SU-DHL-6 (cell line): ENCODE results near the gene RPL18.

Experiments used
- H2AFZ ChIP-seq: fragments of 200-600 bp; sonication (generic); 2 replicates; pipeline ENCODE4 v1.6.1; 2014; ENCODE audit warnings: low read depth, mild to moderate bottlenecking, moderate library complexity, mixed read lengths, antibody characterized with exemption, low read length; ENCODE audit not compliant: severe bottlenecking
- H3F3A ChIP-seq: fragments of 200-600 bp; shearing (Covaris generic); 2 replicates; pipeline ENCODE4 v1.6.0; 2016; ENCODE audit warnings: antibody characterized with exemption, mild to moderate bottlenecking; ENCODE audit not compliant: insufficient read depth
- H3K27ac ChIP-seq: fragments of 200-600 bp; sonication (generic); 2 replicates; pipeline ENCODE4 v1.5.1; 2016; ENCODE audit warnings: low read depth, mild to moderate bottlenecking, low read length, moderate library complexity, mixed read lengths
- H3K27me3 ChIP-seq: fragments of 200-600 bp; sonication (generic), shearing (Covaris generic); 2 replicates; pipeline ENCODE4 v1.6.0; 2014; ENCODE audit warnings: mild to moderate bottlenecking, low read length
- H3K36me3 ChIP-seq: fragments of 200-600 bp; sonication (generic); 2 replicates; pipeline ENCODE4 v1.6.1; 2014; ENCODE audit warnings: mild to moderate bottlenecking, low read length, mixed read lengths
- H3K4me2 ChIP-seq: fragments of 300-600, 200-600 bp; shearing (Covaris generic), sonication (generic); 2 replicates; pipeline ENCODE4 v1.6.0; 2014; ENCODE audit warnings: low read length, low read depth, mild to moderate bottlenecking; ENCODE audit not compliant: poor library complexity, severe bottlenecking
- H3K4me3 ChIP-seq: fragments of 200-600 bp; sonication (generic); 2 replicates; pipeline ENCODE4 v1.5.1; 2014; ENCODE audit warnings: antibody characterized with exemption, low read length, mild to moderate bottlenecking, mixed read lengths; ENCODE audit not compliant: insufficient read depth, poor library complexity, severe bottlenecking
- H3K79me2 ChIP-seq: fragments of 200-600 bp; sonication (generic); 2 replicates; pipeline ENCODE4 v1.6.1; 2014; ENCODE audit warnings: mild to moderate bottlenecking, low read length, moderate library complexity; ENCODE audit not compliant: insufficient read depth
- H3K9ac ChIP-seq: fragments of 200-600 bp; sonication (generic); 2 replicates; pipeline ENCODE4 v1.7.0; 2014; ENCODE audit warnings: mild to moderate bottlenecking, low read length
- H3K9me2 ChIP-seq: fragments of 200-600 bp; sonication (generic); replicated peaks from 2 replicates; pipeline ENCODE4 v1.6.1; 2014; ENCODE audit warnings: low read length; ENCODE audit not compliant: insufficient read depth
- H3K9me3 ChIP-seq: fragments of 200-600 bp; sonication (generic); 2 replicates; pipeline ENCODE4 v1.6.1; 2014; ENCODE audit warnings: low read length, mixed read lengths; ENCODE audit not compliant: insufficient read depth
- H4K20me1 ChIP-seq: fragments of 200-600 bp; sonication (generic); 2 replicates; pipeline ENCODE4 v1.6.1; 2014; ENCODE audit warnings: low read depth, mild to moderate bottlenecking, antibody characterized with exemption, low read length, moderate library complexity, mixed read lengths
- CTCF ChIP-seq: fragments of 200-600 bp; sonication (generic); IDR thresholded peaks from one replicate; pipeline ENCODE4 v1.5.1; 2017; ENCODE audit warnings: antibody characterized with exemption, mild to moderate bottlenecking, low read length, moderate library complexity; ENCODE audit not compliant: insufficient read depth, poor library complexity, severe bottlenecking
- EZH2phosphoT487 ChIP-seq: fragments of 200-600 bp; sonication (generic), shearing (Covaris generic); conservative IDR thresholded peaks from 2 replicates; pipeline ENCODE4 v1.6.1; 2018; ENCODE audit warnings: mild to moderate bottlenecking, antibody characterized with exemption, low read length, moderate library complexity, mixed read lengths

RPL18 gene

DNA sequence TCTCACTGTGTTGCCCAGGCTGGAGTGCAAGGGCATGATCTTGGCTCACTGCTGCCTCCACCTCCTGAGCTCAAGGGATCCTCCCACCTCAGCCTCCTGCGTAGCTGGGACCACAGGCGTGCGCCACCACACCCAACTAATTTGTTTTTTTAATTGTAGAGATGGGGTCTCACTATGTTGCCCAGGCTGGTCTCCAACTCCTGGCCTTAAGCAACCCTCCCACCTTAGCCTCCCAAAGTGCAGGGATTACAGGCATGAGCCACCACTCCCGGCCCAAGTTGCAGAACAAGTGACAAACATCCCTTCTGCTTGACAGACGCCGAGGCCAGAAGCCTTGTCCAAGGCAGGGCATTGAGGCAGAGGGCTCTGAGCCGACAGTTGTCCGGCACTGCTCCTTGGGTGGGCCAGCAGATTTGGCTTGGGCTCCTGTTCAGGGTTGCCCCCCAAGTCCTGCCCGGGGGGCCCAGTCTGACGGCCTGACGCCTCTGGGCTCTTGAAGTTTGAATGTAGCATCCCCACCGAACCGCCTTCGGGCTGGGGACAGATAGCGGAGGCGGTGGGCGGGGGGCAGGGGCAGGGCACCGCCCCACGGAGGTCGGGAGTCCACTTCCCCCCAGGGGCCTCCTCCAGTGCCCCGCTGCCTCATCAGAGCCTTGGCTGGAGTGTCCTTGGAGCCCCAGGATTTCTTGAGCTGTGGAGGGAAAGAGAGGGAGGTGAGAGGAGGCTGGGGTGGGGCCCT, 18.1 kb downstream of the RPL18 start:
- TF ChIP-seq EZH2phosphoT487 (no peak), CTCF (no peak)
- Histone ChIP-seq H3K9ac (no peak overlapping the region), H4K20me1 (no peaks in the 10 kb centered on the region), H3K36me3 (no peaks in the 10 kb centered on the region), H3K4me3 (no peak overlapping the region), H3K79me2 (no peaks in the 10 kb centered on the region), H3K9me2 (no peaks in the 10 kb centered on the region), H3K27ac (no peak overlapping the region), H3F3A (no peaks in the 10 kb centered on the region), H3K4me2 (no peak overlapping the region), H3K9me3 (no peaks in the 10 kb centered on the region), H2AFZ (no peak overlapping the region), H3K27me3 (no peaks in the 10 kb centered on the region)

DNA sequence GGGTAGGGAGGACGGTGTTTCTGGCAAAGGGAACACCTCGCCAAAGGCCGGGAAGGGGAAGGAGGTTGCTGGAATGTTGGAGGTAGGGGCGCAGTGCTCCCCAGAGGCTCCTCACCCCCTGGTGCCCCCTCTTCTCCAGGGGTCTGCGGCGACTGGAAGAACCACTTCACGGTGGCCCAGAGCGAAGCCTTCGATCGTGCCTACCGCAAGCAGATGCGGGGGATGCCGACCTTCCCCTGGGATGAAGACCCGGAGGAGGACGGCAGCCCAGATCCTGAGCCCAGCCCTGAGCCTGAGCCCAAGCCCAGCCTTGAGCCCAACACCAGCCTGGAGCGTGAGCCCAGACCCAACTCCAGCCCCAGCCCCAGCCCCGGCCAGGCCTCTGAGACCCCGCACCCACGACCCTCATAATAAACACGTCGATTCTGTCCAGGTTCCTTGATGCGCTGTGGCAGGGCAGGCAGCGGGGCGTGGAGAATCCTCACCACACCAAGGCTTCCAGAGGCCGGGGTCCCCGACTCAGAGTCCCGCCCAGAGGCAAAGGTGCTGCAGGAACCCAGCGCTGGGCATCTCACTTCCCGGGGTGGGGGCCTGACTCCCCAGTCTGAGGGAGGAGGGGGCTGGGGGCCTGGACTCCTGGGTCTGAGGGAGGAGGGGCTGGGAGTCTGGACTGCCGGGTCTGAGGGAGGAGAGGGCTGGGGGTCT, 19.8 kb downstream of the RPL18 start:
- H3K36me3 ChIP-seq = no peaks in the 10 kb centered on the region
- H3K9me2 ChIP-seq = no peaks in the 10 kb centered on the region
- no peaks in the 10 kb centered on the region for H3K27me3 ChIP-seq
- H3K9me3 ChIP-seq = no peaks in the 10 kb centered on the region
- H3K9ac ChIP-seq = no peak overlapping the region
- H3K4me2 ChIP-seq = no peak overlapping the region
- H4K20me1 ChIP-seq = no peaks in the 10 kb centered on the region
- H3F3A ChIP-seq = no peaks in the 10 kb centered on the region
- TF ChIP-seq CTCF = no peak
- TF ChIP-seq EZH2phosphoT487 = no peak
- no peak overlapping the region for H3K27ac ChIP-seq
- no peaks in the 10 kb centered on the region for H3K79me2 ChIP-seq
- H2AFZ ChIP-seq = no peak overlapping the region
- no peak overlapping the region for H3K4me3 ChIP-seq

GRCh38 chr19:48596679-48597465, 22.1 kb downstream of the RPL18 start:
- H3F3A ChIP-seq = no peaks in the 10 kb centered on the region
- TF ChIP-seq CTCF (no peak), EZH2phosphoT487 (no peak)
- H3K4me3 ChIP-seq = no peak overlapping the region
- no peaks in the 10 kb centered on the region for H3K27me3 ChIP-seq
- H3K9me3 ChIP-seq = no peaks in the 10 kb centered on the region
- no peaks in the 10 kb centered on the region for H4K20me1 ChIP-seq
- no peaks in the 10 kb centered on the region for H3K9me2 ChIP-seq
- no peak overlapping the region for H3K27ac ChIP-seq
- no peak overlapping the region for H2AFZ ChIP-seq
- H3K9ac ChIP-seq = no peak overlapping the region
- no peaks in the 10 kb centered on the region for H3K79me2 ChIP-seq
- no peaks in the 10 kb centered on the region for H3K36me3 ChIP-seq
- H3K4me2 ChIP-seq = no peak overlapping the region
